Effector memory CD4-positive, alpha-beta T cell (primary cell): ENCODE results near the gene BBS12.

ENCODE experiments used
- DNase-seq, 3 donors: peaks; one replicate each; pipeline ENCODE4 v3.0.0-alpha.2; 2020
- H3K27ac ChIP-seq: 2 replicates; pipeline ENCODE4 v1.7.0; 2013; ENCODE audit warnings: mild to moderate bottlenecking, low read length, moderate library complexity; ENCODE audit not compliant: insufficient read depth, poor library complexity, severe bottlenecking
- H3K27me3 ChIP-seq: replicated peaks from 2 replicates; pipeline ENCODE4 v1.7.0; 2013; ENCODE audit warnings: mild to moderate bottlenecking, low read length; ENCODE audit not compliant: insufficient read depth, control insufficient read depth, poor library complexity, severe bottlenecking
- H3K36me3 ChIP-seq: 2 replicates; pipeline ENCODE4 v1.7.0; 2013; ENCODE audit warnings: mild to moderate bottlenecking, low read length, moderate library complexity; ENCODE audit not compliant: control insufficient read depth, insufficient read depth
- H3K4me1 ChIP-seq: 2 replicates; pipeline ENCODE4 v1.7.0; 2013; ENCODE audit warnings: low read length, mild to moderate bottlenecking; ENCODE audit not compliant: control insufficient read depth, insufficient read depth, poor library complexity, severe bottlenecking
- H3K4me3 ChIP-seq: 2 replicates; pipeline ENCODE4 v1.7.0; 2013; ENCODE audit warnings: low read length, low read depth, mild to moderate bottlenecking; ENCODE audit not compliant: insufficient read depth, poor library complexity, severe bottlenecking
- H3K9me3 ChIP-seq: 2 replicates; pipeline ENCODE4 v1.7.0; 2013; ENCODE audit warnings: mild to moderate bottlenecking, low read length, moderate library complexity; ENCODE audit not compliant: control insufficient read depth

The BBS12 gene

DNA sequence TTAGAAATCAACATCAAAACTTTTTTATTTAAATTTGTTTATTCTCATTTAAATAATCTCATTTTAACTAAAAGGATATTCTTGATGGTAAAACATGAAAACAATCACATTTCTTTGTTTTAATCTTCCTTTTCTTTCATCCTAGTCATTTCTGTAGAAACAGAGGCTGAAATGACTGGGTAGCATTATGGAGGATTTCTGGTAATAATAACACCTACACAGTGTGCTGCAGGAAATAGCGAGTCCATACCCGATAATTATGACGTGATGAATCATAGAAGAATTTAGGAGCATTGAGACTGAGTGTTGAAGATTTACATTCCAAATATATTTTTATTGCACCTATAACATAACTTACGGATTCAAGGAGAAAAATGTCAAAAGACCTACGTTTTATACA lies 31.4 kb upstream of the BBS12 start:
- Histone ChIP-seq H3K9me3 (no peaks in the 10 kb centered on the region), H3K4me1 (no peaks in the 10 kb centered on the region), H3K27ac (no peak overlapping the region), H3K27me3 (no peaks in the 10 kb centered on the region), H3K36me3 (no peaks in the 10 kb centered on the region), H3K4me3 (no peak overlapping the region)
- no peak for DNase-seq

- H3K4me3 ChIP-seq: no peak overlapping the region
- no peak for DNase-seq
- H3K36me3 ChIP-seq: no peaks in the 10 kb centered on the region
- H3K27ac ChIP-seq: no peak overlapping the region
- H3K27me3 ChIP-seq: no peaks in the 10 kb centered on the region
- no peaks in the 10 kb centered on the region for H3K4me1 ChIP-seq
- H3K9me3 ChIP-seq: no peaks in the 10 kb centered on the region
Measured at GRCh38 chr4:122701965-122702364, 30.5 kb upstream of the BBS12 start.

GRCh38 chr4:122702939-122703338 lies 29.6 kb upstream of the BBS12 start:
- Histone ChIP-seq H3K36me3 (no peaks in the 10 kb centered on the region), H3K9me3 (no peaks in the 10 kb centered on the region), H3K4me3 (no peak overlapping the region), H3K27ac (no peak overlapping the region), H3K4me1 (no peaks in the 10 kb centered on the region), H3K27me3 (no peaks in the 10 kb centered on the region)
- no peak for DNase-seq

GRCh38 chr4:122703868-122704267 lies 28.6 kb upstream of the BBS12 start:
- no peaks in the 10 kb centered on the region for H3K4me1 ChIP-seq
- H3K9me3 ChIP-seq: no peaks in the 10 kb centered on the region
- no peaks in the 10 kb centered on the region for H3K27me3 ChIP-seq
- no peak overlapping the region for H3K27ac ChIP-seq
- no peaks in the 10 kb centered on the region for H3K36me3 ChIP-seq
- no peak for DNase-seq
- H3K4me3 ChIP-seq: no peak overlapping the region

GRCh38 chr4:122705009-122705408 lies 27.5 kb upstream of the BBS12 start:
- no peaks in the 10 kb centered on the region for H3K27me3 ChIP-seq
- no peak overlapping the region for H3K4me3 ChIP-seq
- H3K9me3 ChIP-seq: no peaks in the 10 kb centered on the region
- H3K27ac ChIP-seq: no peak overlapping the region
- no peaks in the 10 kb centered on the region for H3K4me1 ChIP-seq
- no peak for DNase-seq
- no peaks in the 10 kb centered on the region for H3K36me3 ChIP-seq

- no peaks in the 10 kb centered on the region for H3K9me3 ChIP-seq
- no peak overlapping the region for H3K27ac ChIP-seq
- H3K27me3 ChIP-seq: no peaks in the 10 kb centered on the region
- no peaks in the 10 kb centered on the region for H3K36me3 ChIP-seq
- H3K4me1 ChIP-seq: no peaks in the 10 kb centered on the region
- H3K4me3 ChIP-seq: no peak overlapping the region
- no peak for DNase-seq
Measured at GRCh38 chr4:122705547-122706117, 26.9 kb upstream of the BBS12 start.

DNA sequence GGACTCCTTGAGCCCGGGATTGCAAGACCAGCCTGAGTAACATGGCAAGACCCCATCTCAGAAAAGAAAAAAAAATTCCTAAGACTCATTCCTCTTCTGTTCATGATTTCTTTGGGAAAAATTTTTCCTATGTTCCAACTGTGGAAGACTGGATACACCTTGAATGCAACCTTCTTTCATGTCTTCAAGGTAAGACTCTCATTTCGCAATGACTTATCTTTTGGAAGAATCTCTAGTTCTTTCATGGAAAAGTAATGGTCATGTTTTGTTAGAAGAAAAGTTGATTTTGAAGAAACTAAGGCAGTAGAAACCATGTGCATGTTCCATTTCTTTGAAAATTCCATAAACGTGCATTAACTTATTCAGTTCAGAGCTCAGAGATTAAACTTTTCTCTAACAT lies 26.0 kb upstream of the BBS12 start:
- H3K27me3 ChIP-seq: no peaks in the 10 kb centered on the region
- no peak overlapping the region for H3K27ac ChIP-seq
- H3K4me3 ChIP-seq: no peak overlapping the region
- H3K4me1 ChIP-seq: no peaks in the 10 kb centered on the region
- H3K9me3 ChIP-seq: no peaks in the 10 kb centered on the region
- DNase-seq: no peak
- H3K36me3 ChIP-seq: no peaks in the 10 kb centered on the region

- H3K9me3 ChIP-seq: no peaks in the 10 kb centered on the region
- no peak overlapping the region for H3K4me3 ChIP-seq
- H3K27me3 ChIP-seq: no peaks in the 10 kb centered on the region
- no peak for DNase-seq
- no peaks in the 10 kb centered on the region for H3K36me3 ChIP-seq
- H3K27ac ChIP-seq: no peak overlapping the region
- no peaks in the 10 kb centered on the region for H3K4me1 ChIP-seq
Measured at GRCh38 chr4:122707497-122707896, 25.0 kb upstream of the BBS12 start.

- Histone ChIP-seq H3K4me3 (no peak overlapping the region), H3K27ac (no peak overlapping the region), H3K4me1 (no peaks in the 10 kb centered on the region), H3K9me3 (no peaks in the 10 kb centered on the region), H3K36me3 (no peaks in the 10 kb centered on the region), H3K27me3 (no peaks in the 10 kb centered on the region)
- DNase-seq: no peak
Measured at GRCh38 chr4:122709236-122709635, 23.3 kb upstream of the BBS12 start.

GRCh38 chr4:122710434-122711308 lies 21.8 kb upstream of the BBS12 start:
- no peaks in the 10 kb centered on the region for H3K27me3 ChIP-seq
- H3K36me3 ChIP-seq: no peaks in the 10 kb centered on the region
- no peak overlapping the region for H3K4me3 ChIP-seq
- no peaks in the 10 kb centered on the region for H3K4me1 ChIP-seq
- H3K9me3 ChIP-seq: no peaks in the 10 kb centered on the region
- no peak for DNase-seq
- no peak overlapping the region for H3K27ac ChIP-seq
